Tibial nerve (tissue), 3 donors: ENCODE results near the gene CCDC88C.

Source experiments
- POLR2A ChIP-seq, 2 donors: fragments of 450-650 bp; IDR thresholded peaks; one replicate each; pipeline ENCODE4 v1.6.1; 2017; ENCODE audit warnings: antibody characterized with exemption in 2 of 2, mild to moderate bottlenecking in 2 of 2, moderate library complexity in 2 of 2
- TF ChIP-seq, protein P1 (sequence below), 5 experiments: fragments of 200-600 bp in 3 of 5; fragments of 450-650 bp in 2 of 5; sonication (generic) in 3 of 5; IDR thresholded peaks; one replicate each; pipeline ENCODE4 v1.5.1; 2016 to 2019; ENCODE audit warnings: antibody characterized with exemption in 5 of 5, mild to moderate bottlenecking in 3 of 5, moderate library complexity in 2 of 5

DNA sequence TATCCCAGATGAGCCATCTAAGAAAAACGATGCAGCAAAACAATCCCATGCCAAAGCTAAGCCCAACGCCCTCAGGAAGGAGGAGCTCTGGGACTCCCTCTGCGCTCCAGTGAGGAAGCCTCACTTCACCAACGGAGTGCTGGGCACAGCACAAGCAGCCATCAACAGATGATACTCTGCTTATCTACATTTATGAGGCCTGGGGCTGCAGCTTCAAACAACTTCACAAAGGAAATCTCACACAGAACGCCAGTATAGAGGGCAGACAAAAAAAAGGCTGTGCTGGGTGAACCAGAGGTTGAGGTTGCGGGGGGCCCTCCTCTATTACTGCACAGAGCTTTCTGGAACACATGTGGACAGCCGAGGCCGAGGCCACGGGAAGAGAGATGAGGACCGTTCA is 138.3 kb downstream of the CCDC88C start:
- TF ChIP-seq, protein P1, sequence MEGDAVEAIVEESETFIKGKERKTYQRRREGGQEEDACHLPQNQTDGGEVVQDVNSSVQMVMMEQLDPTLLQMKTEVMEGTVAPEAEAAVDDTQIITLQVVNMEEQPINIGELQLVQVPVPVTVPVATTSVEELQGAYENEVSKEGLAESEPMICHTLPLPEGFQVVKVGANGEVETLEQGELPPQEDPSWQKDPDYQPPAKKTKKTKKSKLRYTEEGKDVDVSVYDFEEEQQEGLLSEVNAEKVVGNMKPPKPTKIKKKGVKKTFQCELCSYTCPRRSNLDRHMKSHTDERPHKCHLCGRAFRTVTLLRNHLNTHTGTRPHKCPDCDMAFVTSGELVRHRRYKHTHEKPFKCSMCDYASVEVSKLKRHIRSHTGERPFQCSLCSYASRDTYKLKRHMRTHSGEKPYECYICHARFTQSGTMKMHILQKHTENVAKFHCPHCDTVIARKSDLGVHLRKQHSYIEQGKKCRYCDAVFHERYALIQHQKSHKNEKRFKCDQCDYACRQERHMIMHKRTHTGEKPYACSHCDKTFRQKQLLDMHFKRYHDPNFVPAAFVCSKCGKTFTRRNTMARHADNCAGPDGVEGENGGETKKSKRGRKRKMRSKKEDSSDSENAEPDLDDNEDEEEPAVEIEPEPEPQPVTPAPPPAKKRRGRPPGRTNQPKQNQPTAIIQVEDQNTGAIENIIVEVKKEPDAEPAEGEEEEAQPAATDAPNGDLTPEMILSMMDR (IDR thresholded peaks at IDR 0.05) = no peak
- TF ChIP-seq POLR2A (IDR thresholded peaks at IDR 0.05) = no peak
